Measurements from ENCODE around the gene TMEM131. TPM values are rescaled to one million over a fixed set of nuclear protein-coding genes. Genes with fewer than 3 reads are reported as not detected.
A peak's percentile ranks its signal among the peaks of the same experiment; 100 is the strongest.

The TMEM131 gene
- total RNA-seq, 1 donor from 2014 or later = 36.4 TPM

DNA sequence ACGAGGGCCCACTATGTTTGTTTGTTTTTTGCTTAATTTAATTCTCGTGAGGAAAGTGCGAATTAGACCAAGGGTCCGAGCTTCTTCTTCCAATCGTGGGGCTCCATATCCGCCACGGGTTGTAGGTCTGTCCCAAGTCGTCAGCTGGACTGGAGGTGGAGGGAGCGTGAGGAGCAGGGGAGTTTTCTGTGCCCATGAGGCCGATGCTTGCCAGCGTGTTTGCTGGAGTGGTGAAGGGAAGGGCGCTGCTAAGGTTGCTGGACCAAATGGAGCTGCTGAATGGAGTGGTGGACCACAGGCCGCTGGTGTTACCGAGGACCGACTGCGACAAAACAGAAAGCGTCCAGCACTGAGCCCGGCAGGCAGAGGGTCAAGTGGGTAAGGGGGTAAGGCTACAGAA is 238.7 kb downstream of the TMEM131 start:
- H3K27ac Mint-ChIP-seq (ENCODE audit: unreplicated experiment) = no peak overlapping the region
- TF ChIP-seq, protein P1, sequence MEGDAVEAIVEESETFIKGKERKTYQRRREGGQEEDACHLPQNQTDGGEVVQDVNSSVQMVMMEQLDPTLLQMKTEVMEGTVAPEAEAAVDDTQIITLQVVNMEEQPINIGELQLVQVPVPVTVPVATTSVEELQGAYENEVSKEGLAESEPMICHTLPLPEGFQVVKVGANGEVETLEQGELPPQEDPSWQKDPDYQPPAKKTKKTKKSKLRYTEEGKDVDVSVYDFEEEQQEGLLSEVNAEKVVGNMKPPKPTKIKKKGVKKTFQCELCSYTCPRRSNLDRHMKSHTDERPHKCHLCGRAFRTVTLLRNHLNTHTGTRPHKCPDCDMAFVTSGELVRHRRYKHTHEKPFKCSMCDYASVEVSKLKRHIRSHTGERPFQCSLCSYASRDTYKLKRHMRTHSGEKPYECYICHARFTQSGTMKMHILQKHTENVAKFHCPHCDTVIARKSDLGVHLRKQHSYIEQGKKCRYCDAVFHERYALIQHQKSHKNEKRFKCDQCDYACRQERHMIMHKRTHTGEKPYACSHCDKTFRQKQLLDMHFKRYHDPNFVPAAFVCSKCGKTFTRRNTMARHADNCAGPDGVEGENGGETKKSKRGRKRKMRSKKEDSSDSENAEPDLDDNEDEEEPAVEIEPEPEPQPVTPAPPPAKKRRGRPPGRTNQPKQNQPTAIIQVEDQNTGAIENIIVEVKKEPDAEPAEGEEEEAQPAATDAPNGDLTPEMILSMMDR (IDR thresholded peaks at IDR 0.05) = no peak
- H3K27me3 Mint-ChIP-seq (ENCODE audit: unreplicated experiment) = no peaks in the 10 kb centered on the region
- peak; percentile 62 for DNase-seq (ENCODE audit: extremely low spot score, unreplicated experiment)
- H3K4me3 Mint-ChIP-seq (ENCODE audit: unreplicated experiment) = no peak overlapping the region
- peaks cover under 1% of the 10 kb centered on the region for H3K4me1 Mint-ChIP-seq (ENCODE audit: unreplicated experiment)
- H3K9me3 Mint-ChIP-seq (ENCODE audit: unreplicated experiment) = no peaks in the 10 kb centered on the region
- H3K36me3 Mint-ChIP-seq (ENCODE audit: unreplicated experiment) = peaks cover 45% of the 10 kb centered on the region

DNA sequence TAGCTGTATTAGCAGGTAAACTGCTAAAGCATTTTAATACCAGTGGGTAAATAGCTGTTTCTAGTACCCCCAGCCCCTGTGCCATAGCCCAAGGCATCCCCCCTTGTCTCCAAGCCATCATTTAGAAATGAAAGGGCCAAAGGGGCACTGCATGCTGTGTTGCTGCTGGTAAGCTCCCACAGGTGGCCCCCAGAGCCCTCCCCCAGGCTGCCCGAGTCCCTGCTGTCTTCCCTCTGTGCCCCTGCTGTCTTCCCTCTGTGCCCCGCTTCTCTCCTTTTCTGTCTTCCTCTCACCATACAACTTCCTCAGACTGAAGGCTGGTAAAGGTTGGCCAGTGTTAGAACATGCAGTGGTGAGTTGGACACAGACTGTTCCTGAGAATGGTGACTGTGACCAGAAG is 240.3 kb downstream of the TMEM131 start:
- Mint-ChIP-seq H3K9me3 (ENCODE audit: unreplicated experiment) (no peaks in the 10 kb centered on the region), H3K27ac (ENCODE audit: unreplicated experiment) (no peak overlapping the region), H3K4me1 (ENCODE audit: unreplicated experiment) (peaks cover 3% of the 10 kb centered on the region), H3K4me3 (ENCODE audit: unreplicated experiment) (no peak overlapping the region), H3K36me3 (ENCODE audit: unreplicated experiment) (peaks cover 39% of the 10 kb centered on the region), H3K27me3 (ENCODE audit: unreplicated experiment) (no peaks in the 10 kb centered on the region)
- TF ChIP-seq, protein P1 (IDR thresholded peaks at IDR 0.05) = no peak
- no peak for DNase-seq (ENCODE audit: extremely low spot score, unreplicated experiment)

DNA sequence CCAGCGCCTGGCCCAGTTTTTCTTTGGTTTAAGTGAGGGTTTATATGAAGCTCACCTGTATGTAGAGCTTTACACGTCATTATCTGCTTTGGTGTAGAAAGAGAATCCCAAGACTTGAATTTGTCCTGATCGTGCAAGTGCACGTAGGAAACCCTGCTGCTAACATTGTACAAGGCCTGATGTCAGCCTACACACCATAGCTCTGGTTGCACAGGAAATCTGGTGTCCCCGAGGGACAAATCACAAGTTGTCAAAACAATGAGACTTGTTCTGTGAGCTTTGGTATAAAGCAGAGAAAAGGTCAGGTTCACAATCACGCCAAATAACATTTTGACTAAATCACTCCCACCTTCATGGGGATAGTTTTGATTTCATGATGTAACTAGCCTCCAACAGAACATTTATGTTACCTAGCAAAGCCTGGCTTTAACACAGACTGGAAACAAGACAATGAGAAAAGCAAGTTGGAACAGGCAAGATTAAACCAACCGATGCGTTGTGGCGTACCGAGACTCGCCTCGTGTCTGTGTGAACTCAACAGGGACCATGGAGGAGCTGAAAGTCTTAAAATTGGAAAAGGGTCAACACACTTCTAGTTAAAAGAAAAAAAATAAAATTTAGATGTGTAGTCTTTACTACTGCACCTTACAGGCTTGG is 240.9 kb downstream of the TMEM131 start:
- TF ChIP-seq, protein P1 (IDR thresholded peaks at IDR 0.05) = no peak
- Mint-ChIP-seq H3K4me3 (ENCODE audit: unreplicated experiment) (no peak overlapping the region), H3K27ac (ENCODE audit: unreplicated experiment) (no peak overlapping the region), H3K36me3 (ENCODE audit: unreplicated experiment) (peaks cover 33% of the 10 kb centered on the region), H3K9me3 (ENCODE audit: unreplicated experiment) (no peaks in the 10 kb centered on the region), H3K27me3 (ENCODE audit: unreplicated experiment) (no peaks in the 10 kb centered on the region), H3K4me1 (ENCODE audit: unreplicated experiment) (peaks cover 3% of the 10 kb centered on the region)
- DNase-seq (ENCODE audit: extremely low spot score, unreplicated experiment) = no peak

DNA sequence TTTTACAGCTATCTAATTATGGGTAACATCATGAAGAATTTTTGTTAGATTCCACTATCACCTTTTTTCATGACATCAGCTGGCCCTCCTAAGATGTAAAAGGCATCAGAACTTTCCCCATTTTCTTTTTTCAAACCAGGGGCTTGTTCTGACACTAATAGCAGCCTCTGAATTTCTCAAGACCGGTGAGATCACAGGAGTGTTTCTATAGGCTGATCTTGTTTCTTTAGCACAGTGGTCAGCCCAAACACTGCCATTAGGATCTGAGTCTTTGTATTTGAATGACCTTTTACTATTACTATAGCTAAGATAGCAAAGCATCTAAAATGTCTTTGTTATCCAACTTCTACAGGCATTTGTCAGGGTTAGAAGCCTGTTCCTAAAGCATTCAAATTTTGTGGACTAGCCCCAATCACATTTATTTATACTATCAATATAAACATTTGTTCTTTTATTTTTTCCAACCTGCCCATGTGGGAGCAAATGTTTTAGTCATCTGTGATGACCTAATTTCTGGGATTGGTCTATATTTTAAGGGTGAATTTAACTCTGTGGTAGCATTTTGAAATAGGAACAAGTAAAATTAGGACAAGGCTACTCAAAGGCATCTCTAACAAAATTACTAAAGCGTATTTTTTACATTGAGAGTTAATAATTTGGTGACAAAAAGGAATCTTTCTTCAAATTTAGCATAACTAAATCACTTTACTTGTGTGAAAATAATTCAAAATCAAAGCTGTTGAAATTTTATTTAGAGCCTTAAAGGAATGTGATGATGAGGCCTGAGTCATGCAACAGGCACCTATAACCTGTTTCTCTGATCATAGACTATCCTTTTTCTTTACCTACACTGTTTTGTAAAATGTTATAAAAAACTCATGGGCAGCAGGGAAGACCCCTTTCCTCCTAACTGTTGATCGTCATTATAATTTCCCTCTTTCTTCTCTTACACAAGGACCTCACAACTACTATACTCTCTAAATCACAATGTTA is 243.1 kb downstream of the TMEM131 start:
- H3K9me3 Mint-ChIP-seq (ENCODE audit: unreplicated experiment) = no peaks in the 10 kb centered on the region
- H3K27ac Mint-ChIP-seq (ENCODE audit: unreplicated experiment) = no peak overlapping the region
- no peak overlapping the region for H3K4me3 Mint-ChIP-seq (ENCODE audit: unreplicated experiment)
- no peak for DNase-seq (ENCODE audit: extremely low spot score, unreplicated experiment)
- peaks cover 20% of the 10 kb centered on the region for H3K36me3 Mint-ChIP-seq (ENCODE audit: unreplicated experiment)
- H3K27me3 Mint-ChIP-seq (ENCODE audit: unreplicated experiment) = no peaks in the 10 kb centered on the region
- peaks cover 3% of the 10 kb centered on the region for H3K4me1 Mint-ChIP-seq (ENCODE audit: unreplicated experiment)
- TF ChIP-seq, protein P1 (IDR thresholded peaks at IDR 0.05) = no peak

DNA sequence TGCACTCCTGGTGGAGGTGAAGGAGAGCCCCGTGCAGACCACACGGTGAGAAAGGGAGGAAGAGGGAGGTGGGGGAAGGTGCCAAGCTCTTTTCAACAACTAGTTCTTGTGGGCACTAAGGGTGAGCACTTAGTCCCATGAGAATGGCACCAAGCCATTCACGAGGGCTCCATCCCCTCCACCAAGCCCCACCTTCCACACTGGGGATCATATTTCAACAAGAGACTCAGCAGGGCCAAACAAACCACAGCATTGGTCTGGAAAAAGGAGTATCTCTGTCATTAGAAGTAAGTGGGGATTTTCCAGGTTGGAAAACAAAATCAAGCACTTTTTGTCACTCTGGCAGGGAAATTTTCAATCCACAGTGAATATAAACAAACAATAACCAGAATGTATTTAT is 244.0 kb downstream of the TMEM131 start:
- H3K4me1 Mint-ChIP-seq (ENCODE audit: unreplicated experiment) = peaks cover 3% of the 10 kb centered on the region
- DNase-seq (ENCODE audit: extremely low spot score, unreplicated experiment) = no peak
- no peaks in the 10 kb centered on the region for H3K27me3 Mint-ChIP-seq (ENCODE audit: unreplicated experiment)
- H3K27ac Mint-ChIP-seq (ENCODE audit: unreplicated experiment) = no peak overlapping the region
- TF ChIP-seq, protein P1 (IDR thresholded peaks at IDR 0.05) = no peak
- H3K4me3 Mint-ChIP-seq (ENCODE audit: unreplicated experiment) = no peak overlapping the region
- peaks cover 17% of the 10 kb centered on the region for H3K36me3 Mint-ChIP-seq (ENCODE audit: unreplicated experiment)
- H3K9me3 Mint-ChIP-seq (ENCODE audit: unreplicated experiment) = no peaks in the 10 kb centered on the region

Measured in osteocyte (in vitro differentiated cells).